Left lung (tissue), 10 donors: ENCODE results near the gene SMAP2. TPM values are rescaled to one million over a fixed set of nuclear protein-coding genes. Genes with fewer than 3 reads are reported as not detected.

Experiments used
- ATAC-seq: fragments of 200-7000 bp; cut with Tn5 transposase; one replicate; pipeline ENCODE4 v1.9.1; 2020; ENCODE audit warnings: moderate library complexity
- DNase-seq, 4 donors: peaks; one replicate each; pipeline ENCODE4 v3.0.0-alpha.2; 2013 to 2020
- H3K27ac ChIP-seq, 2 donors: fragments of 200-600 bp; sonication (generic) in 1 of 2; one replicate each; pipeline versions ENCODE4 v1.5.0 to v1.8.0; 2020 to 2021
- H3K27me3 ChIP-seq, 2 donors: fragments of 200-600 bp; sonication (generic) in 1 of 2; one replicate each; pipeline versions ENCODE4 v1.5.0 to v1.8.0; 2020 to 2021
- H3K36me3 ChIP-seq, 2 donors: fragments of 200-600 bp; sonication (generic) in 1 of 2; one replicate each; pipeline versions ENCODE4 v1.5.0 to v1.8.0; 2020 to 2021
- H3K4me1 ChIP-seq, 2 donors: fragments of 200-600 bp; one replicate each; pipeline ENCODE4 v1.8.0; 2021
- H3K4me3 ChIP-seq, 2 donors: fragments of 200-600 bp; sonication (generic) in 1 of 2; one replicate each; pipeline versions ENCODE4 v1.5.0 to v1.8.0; 2020 to 2021; ENCODE audit warnings: mild to moderate bottlenecking in 1 of 2
- H3K9me3 ChIP-seq, 2 donors: fragments of 200-600 bp; sonication (generic) in 1 of 2; one replicate each; pipeline versions ENCODE4 v1.5.0 to v1.8.0; 2020 to 2021
- intact Hi-C, 2 donors: fragments of 100-400 bp; cut with DNase I; formaldehyde crosslinking; loops; one replicate each; pipeline versions ENCODE4 v1.11.2 to v1.14.2; 2022
- polyA plus RNA-seq, 6 donors: library from polyadenylated mRNA; unstranded; fragments of 120-200 nt; gene quantifications; one replicate each; pipeline ENCODE4 v1.2.1, GENCODE V29; 2013; ENCODE audit not compliant: insufficient read length in 6 of 6
- total RNA-seq, 2 donors: library from RNA; stranded (reverse); fragmentation: NEBNext Ultra II Directional; extraction: Animal tissue kit (Norgen Biotek cat#: 25700); gene quantifications; one replicate each; pipeline ENCODE4 v1.2.1, GENCODE V29; 2021
- TF ChIP-seq, protein P1 (sequence below), 2 donors: fragments of 200-600 bp; sonication (generic) in 1 of 2; IDR thresholded peaks; one replicate each; pipeline versions ENCODE4 v1.5.0 to v1.8.0; 2021; ENCODE audit warnings: antibody characterized with exemption in 2 of 2
- donor health status: DM: no; HTN: yes; CAD: no.
- donor health status: DM: no; HTN: no; CAD: no.

SMAP2 gene
- total and polyA plus RNA-seq, 8 donors: 22.1 to 77.3 (median 24.8) TPM

DNA sequence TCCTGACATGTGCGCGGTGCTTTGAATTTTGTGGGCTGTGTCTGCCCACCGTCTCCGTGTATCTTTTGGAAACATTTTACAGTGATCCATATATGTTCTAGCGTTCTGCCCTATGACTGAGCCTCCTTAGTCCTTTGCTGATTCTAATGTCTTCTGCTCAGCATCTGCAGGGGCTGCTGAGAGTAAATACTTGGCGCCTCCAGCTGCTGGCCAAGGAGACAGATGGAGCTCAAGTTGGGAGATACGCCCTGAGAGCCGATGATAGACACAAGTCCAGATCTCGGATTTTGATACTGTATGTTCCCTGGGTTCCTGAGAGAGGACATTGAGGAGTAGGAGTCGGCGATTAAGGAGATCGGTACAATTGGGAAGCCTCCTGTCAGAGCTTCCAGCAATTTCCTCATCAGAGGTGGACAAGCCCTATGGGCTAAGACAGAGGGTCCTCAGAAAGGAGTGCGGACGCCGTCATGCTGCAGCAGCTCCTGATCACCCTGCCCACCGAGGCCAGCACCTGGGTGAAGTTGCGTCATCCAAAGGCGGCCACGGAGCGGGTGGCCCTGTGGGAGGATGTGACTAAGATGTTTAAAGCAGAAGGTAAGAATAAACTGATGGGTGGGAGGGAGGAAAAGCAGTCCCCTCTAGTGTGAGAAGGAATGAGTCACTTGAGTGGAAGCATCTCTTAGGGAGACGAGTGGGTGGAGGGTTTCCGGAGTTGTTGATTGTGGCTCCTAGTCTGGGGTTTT is 77.1 kb downstream of the SMAP2 start:
- TF ChIP-seq, protein P1, sequence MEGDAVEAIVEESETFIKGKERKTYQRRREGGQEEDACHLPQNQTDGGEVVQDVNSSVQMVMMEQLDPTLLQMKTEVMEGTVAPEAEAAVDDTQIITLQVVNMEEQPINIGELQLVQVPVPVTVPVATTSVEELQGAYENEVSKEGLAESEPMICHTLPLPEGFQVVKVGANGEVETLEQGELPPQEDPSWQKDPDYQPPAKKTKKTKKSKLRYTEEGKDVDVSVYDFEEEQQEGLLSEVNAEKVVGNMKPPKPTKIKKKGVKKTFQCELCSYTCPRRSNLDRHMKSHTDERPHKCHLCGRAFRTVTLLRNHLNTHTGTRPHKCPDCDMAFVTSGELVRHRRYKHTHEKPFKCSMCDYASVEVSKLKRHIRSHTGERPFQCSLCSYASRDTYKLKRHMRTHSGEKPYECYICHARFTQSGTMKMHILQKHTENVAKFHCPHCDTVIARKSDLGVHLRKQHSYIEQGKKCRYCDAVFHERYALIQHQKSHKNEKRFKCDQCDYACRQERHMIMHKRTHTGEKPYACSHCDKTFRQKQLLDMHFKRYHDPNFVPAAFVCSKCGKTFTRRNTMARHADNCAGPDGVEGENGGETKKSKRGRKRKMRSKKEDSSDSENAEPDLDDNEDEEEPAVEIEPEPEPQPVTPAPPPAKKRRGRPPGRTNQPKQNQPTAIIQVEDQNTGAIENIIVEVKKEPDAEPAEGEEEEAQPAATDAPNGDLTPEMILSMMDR (IDR thresholded peaks at IDR 0.05): no peak
- H3K4me1 ChIP-seq: peaks cover 0 to 10% of the 10 kb centered on the region in 2 donors
- ATAC-seq (peak; percentile 39), DNase-seq (peak in 2 of 4 donors; percentile 7 to 36)
- H3K9me3 ChIP-seq: peaks cover 0 to 46% of the 10 kb centered on the region in 2 donors
- peak overlapping the region; percentile 73 to 81 for H3K27ac ChIP-seq
- H3K4me3 ChIP-seq: peak overlapping the region; percentile 63 to 69
- H3K36me3 ChIP-seq: peaks cover 0 to 20% of the 10 kb centered on the region in 2 donors
- no peaks in the 10 kb centered on the region for H3K27me3 ChIP-seq
- intact Hi-C loops: no loop called here

DNA sequence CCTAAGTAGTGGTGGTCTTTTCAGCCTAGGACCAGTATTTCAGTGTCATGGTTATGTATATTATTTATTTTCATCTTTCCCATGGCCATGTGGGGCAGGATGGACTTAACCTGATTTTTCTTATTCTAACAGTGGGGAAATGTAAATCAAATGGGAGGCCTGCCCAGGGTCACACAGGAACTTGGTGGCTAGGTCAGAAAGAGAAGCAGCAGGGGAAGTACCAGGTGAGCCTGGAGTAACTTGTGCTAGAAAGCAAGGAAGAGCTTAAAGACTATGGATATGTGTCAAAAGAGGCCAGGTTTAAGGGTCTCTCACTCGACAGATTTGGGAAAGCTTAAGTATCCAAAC is 77.7 kb downstream of the SMAP2 start:
- no peak for ATAC-seq
- Histone ChIP-seq H3K9me3 (peaks cover 0 to 46% of the 10 kb centered on the region in 2 donors), H3K27me3 (no peaks in the 10 kb centered on the region), H3K27ac (peak overlapping the region in 1 of 2 donors; percentile 73), H3K4me1 (peaks cover 0 to 10% of the 10 kb centered on the region in 2 donors), H3K4me3 (peak overlapping the region in 1 of 2 donors; percentile 63), H3K36me3 (peaks cover 0 to 26% of the 10 kb centered on the region in 2 donors)
- intact Hi-C loops: no loop called here
- no peak for DNase-seq
- TF ChIP-seq, protein P1 (IDR thresholded peaks at IDR 0.05): no peak

DNA sequence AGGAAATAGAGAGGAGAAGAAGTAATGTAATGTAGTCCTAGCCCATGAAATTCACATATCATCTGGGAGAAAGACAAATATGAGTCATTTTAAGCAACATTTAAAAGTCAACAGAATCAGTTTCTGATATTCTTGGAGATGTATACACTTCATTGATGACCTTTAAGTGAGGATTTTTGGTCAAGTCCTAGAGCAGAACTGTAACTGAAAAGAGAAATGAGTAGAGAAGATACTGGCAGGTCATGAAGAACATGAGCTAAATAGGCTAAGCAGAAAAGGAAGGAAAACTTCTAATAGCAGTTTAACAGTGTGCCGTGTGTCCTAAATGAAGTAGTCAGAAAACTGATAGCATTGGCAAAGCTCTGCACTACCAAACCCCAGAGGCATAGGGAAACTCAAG is 81.3 kb downstream of the SMAP2 start:
- H3K9me3 ChIP-seq: peaks cover 0 to 83% of the 10 kb centered on the region in 2 donors
- TF ChIP-seq, protein P1 (IDR thresholded peaks at IDR 0.05): no peak
- peaks cover 0 to 58% of the 10 kb centered on the region in 2 donors for H3K36me3 ChIP-seq

DNA sequence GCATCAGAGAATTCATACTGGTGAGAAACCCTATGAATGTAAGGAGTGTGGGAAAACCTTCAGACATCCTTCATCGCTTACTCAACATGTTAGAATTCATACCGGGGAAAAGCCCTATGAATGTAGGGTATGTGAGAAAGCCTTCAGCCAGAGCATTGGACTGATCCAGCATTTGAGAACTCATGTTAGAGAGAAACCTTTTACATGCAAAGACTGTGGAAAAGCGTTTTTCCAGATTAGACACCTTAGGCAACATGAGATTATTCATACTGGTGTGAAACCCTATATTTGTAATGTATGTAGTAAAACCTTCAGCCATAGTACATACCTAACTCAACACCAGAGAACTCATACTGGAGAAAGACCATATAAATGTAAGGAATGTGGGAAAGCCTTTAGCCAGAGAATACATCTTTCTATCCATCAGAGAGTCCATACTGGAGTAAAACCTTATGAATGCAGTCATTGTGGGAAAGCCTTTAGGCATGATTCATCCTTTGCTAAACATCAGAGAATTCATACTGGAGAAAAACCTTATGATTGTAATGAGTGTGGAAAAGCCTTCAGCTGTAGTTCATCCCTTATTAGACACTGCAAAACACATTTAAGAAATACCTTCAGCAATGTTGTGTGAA is 89.5 kb downstream of the SMAP2 start:
- TF ChIP-seq, protein P1 (IDR thresholded peaks at IDR 0.05): no peak
- intact Hi-C loops: no loop called here
- Histone ChIP-seq H3K36me3 (peaks cover 0 to 48% of the 10 kb centered on the region in 2 donors), H3K9me3 (peaks cover 34 to 100% of the 10 kb centered on the region in 2 donors), H3K27ac (no peak overlapping the region), H3K4me3 (no peak overlapping the region), H3K4me1 (no peaks in the 10 kb centered on the region), H3K27me3 (no peaks in the 10 kb centered on the region)
- ATAC-seq (no peak), DNase-seq (no peak)

More for the DNA sequence above, 81.3 kb downstream of the SMAP2 start:
- Histone ChIP-seq H3K27ac (no peak overlapping the region), H3K4me3 (no peak overlapping the region), H3K4me1 (peaks cover 0 to 10% of the 10 kb centered on the region in 2 donors), H3K27me3 (no peaks in the 10 kb centered on the region)
- DNase-seq (no peak), ATAC-seq (no peak)
- intact Hi-C loops: no loop called here

DNA sequence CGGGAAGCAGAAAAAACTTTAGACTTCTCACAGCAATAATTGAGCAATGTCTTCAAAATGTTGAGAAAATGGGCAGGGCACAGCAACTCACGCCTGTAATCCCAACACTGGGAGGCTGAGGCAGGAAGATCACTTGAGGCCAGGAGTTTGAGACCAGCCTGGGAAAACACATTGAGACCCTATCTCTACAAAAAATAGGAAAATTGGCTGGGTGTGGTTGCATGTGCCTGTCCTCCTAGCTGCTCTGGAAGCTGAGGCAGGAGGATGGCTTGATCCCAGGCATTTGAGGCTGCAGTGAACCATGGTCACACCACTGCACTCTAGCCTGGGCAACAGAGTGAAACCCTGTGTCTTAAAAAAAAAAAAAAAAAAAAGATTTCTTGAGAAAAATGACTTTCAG is 95.8 kb downstream of the SMAP2 start:
- TF ChIP-seq, protein P1 (IDR thresholded peaks at IDR 0.05): no peak
- intact Hi-C loops: no loop called here
- ATAC-seq: no peak

More for the DNA sequence above, 95.8 kb downstream of the SMAP2 start:
- Histone ChIP-seq H3K4me3 (no peak overlapping the region), H3K4me1 (no peaks in the 10 kb centered on the region), H3K36me3 (peaks cover 0 to 3% of the 10 kb centered on the region in 2 donors), H3K27me3 (no peaks in the 10 kb centered on the region), H3K9me3 (peaks cover 18 to 91% of the 10 kb centered on the region in 2 donors), H3K27ac (no peak overlapping the region)
- no peak for DNase-seq
